Renal cortex interstitium (tissue), 11 donors: ENCODE results near the gene RBPJ. TPM values are rescaled to one million over a fixed set of nuclear protein-coding genes. Genes with fewer than 3 reads are reported as not detected.
A peak's percentile ranks its signal among the peaks of the same experiment; 100 is the strongest.

Source experiments
- DNase-seq, 11 donors: peaks; one replicate each; pipeline ENCODE4 v3.0.0-alpha.2; 2013; ENCODE audit warnings: low read depth in 9 of 11, low spot score in 4 of 11; ENCODE audit errors: extremely low read depth in 1 of 11
- polyA plus RNA-seq, 3 donors: library from polyadenylated mRNA; unstranded; fragments of 120-200 nt; gene quantifications; one replicate each; pipeline ENCODE4 v1.2.1, GENCODE V29; 2013; ENCODE audit not compliant: insufficient read length in 3 of 3

RBPJ gene
- polyA plus RNA-seq, 3 donors = 68.8 to 85.2 (median 79.1) TPM

GRCh38 chr4:26432419-26432818 lies 111.6 kb downstream of the RBPJ start:
- DNase-seq = no peak

GRCh38 chr4:26433556-26433955 lies 112.7 kb downstream of the RBPJ start:
- DNase-seq = no peak

DNA sequence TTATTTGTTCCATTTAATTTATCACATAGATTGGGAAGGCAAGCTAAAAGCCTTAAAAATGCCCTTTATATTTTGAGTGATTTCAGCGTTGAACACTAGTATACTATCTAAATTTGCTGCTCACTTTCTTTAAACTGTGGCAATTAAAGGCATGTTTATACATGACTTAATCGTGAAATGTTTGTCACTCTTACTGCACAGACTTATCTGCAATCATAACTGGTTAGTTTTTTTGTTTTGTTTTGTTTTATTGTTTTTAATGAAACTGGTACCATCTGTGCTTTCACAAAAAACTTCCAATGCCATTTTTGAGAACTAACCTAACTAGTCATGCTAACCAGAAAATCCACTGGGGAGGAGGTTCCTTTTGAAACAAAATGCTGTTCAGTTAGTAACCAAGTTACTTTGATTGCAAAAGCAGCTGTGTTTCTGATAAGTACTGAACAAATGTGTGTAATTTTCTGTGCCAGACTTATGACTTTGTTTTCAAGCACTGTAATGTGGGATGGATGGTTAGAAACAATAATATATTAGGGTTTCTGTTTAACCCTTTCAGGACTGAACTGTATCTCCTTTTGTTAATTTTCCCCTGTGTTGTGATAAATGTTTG lies 113.3 kb downstream of the RBPJ start:
- no peak for DNase-seq

GRCh38 chr4:26441102-26441501 lies 120.3 kb downstream of the RBPJ start:
- DNase-seq = peak in 1 of 11 donors; percentile 14

DNA sequence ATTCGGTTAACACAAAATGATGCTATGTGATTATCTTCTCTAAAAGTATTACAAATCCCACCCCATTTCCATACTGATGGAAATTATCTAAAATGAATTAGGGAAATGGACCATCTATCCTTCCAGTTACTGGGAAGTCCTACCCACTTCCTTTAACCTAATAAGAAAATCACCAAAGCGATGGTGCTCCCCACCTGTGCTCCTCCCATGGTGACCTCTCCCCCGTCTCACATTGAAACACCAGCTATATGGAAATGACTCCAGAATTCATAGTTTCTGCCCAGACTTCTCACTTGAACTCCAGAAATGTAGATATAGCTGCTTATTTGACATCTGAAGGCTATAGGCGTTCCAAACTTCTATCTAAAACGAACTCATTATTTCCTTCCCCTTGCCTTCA lies 121.0 kb downstream of the RBPJ start:
- DNase-seq = no peak

GRCh38 chr4:26447378-26447777 lies 126.6 kb downstream of the RBPJ start:
- no peak for DNase-seq

DNA sequence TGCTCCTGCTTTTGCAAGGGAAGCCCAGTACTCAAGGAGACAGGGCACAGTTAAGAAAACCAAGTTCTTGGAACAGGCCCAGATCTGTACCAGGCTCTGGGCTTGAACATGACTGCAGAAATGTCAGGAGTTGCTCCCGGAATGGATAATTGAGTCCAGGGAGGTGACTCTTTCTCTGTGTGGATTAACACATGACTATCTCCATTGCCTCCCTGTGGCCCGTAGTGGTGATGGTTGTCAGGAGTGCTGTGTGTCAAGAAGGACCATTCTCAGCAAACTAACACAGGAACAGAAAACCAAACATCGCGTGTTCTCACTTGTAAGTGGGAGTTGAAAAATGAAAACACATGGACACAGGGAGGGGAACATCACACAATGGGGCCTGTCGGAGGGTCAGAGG lies 129.6 kb downstream of the RBPJ start:
- no peak for DNase-seq

DNA sequence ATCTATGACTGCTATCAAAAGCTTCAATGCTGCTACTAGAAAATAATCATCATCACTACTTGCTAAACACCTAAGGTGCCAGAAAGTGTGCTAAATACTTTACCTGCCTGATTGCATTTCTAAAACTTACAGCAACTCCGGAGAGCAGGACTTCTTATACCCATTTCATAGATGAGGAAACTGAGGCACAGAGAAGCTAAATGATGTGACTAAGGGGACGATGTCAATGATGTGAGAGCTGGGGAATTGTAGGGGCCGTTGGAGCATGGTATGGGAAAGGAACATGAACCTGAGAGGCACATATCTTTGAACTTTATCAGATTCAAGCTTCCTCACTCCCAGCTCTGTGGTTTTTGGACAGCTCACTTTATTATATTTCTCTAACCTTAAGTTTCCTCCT lies 130.8 kb downstream of the RBPJ start:
- no peak for DNase-seq

DNA sequence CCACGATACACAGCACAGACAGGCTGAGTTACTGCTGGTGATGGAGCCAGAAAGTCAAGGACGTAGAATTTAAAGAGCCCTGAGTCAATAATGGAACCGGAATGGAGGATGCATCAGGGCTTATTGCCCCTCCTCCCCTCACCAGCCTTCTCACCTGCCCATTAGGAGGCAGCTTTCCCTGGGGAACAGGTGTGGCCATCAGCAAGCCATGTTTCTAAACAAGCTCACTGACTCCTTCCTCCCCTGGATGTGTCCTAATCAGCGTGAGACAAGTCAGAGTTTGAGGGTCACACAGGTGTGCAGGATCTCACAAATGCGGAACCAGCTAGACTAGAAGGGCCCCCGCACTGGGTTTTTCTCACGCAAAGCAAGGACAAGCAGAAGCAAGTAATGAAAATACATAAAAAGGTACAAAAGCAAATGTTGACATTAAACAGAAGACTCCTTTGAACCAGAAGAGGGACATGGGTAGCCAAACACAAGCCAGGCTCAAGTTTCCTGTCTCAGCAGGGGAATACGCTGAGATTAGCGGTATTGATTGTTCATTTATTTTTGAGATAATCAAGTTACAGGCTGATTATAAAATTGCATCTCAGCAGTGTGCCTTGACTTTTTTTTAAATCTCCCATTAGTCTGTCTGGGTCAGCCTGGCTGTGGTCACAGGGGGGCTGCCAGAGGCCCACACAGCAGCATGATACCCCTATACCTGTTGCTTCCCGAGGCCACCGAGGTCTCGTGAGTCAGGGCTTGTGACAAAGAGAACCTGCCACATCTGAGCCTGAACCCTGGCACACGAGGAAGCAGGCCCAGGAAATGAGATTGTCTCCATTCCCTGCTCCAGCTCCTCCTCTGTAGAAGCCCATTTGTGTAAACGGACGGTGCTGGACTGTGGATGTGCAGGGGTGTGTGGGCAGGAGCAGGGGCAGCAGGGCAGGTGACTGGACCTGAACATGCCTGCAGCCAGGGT lies 132.0 kb downstream of the RBPJ start:
- no peak for DNase-seq

- no peak for DNase-seq
These were observed 134.1 kb downstream of the RBPJ start for GRCh38 chr4:26454961-26455360.

DNA sequence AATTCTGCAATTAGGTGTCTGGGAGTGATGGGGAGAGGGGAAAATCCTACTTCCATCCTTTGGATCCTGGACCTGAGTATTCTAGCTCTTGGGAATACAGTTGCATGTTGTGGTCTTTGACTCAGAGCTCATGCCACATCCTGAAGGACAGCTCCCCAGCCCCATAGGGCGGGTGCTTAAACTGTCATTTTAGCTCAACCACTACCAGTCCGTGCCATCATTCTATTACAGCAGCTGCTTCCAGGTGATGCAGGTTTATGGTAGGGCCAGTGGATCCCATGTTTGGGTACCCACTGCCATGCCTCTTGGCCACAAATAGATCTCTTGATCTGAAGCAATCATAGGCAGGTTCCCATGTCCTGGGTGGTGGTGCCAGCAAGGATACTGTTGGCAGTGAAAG lies 134.8 kb downstream of the RBPJ start:
- DNase-seq = no peak

DNA sequence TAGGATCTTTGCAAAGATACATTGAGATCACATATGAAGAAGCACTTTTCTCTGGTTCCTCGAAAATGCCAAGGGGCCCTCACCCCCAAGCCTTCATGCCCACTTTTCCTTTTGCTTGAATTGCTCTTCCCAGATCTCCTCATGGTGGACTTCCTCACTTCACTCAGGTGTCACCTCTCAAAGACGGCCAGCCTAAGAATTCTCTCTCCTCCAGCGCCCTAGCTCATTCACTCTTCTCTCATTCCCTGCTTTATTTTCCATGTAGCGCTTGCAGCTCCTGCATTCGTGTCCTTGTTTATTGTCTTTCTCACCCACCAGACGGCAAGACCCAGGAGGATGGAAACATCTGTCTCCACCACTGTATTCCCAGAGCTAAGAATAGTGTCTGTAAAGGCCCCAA lies 136.6 kb downstream of the RBPJ start:
- no peak for DNase-seq

DNA sequence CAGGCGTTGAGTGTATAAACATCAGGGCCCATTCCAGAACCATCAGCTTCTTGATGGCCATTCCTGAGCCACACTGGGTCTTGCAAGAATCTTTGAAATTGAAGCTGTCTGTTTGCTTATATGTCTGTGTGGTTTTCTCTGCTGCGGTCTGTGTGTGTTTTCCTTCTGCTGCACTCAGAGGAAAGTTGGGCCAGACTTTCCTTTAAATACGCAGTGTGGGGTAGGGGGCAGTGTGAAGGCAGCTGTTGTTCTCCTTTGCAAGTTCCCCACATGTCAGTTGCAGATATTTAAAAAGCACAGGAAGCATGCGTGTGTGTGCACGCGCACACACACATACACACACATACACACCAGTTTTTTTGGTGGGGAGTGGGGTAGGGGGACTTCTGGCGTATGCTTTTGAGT lies 137.3 kb downstream of the RBPJ start:
- DNase-seq = no peak

DNA sequence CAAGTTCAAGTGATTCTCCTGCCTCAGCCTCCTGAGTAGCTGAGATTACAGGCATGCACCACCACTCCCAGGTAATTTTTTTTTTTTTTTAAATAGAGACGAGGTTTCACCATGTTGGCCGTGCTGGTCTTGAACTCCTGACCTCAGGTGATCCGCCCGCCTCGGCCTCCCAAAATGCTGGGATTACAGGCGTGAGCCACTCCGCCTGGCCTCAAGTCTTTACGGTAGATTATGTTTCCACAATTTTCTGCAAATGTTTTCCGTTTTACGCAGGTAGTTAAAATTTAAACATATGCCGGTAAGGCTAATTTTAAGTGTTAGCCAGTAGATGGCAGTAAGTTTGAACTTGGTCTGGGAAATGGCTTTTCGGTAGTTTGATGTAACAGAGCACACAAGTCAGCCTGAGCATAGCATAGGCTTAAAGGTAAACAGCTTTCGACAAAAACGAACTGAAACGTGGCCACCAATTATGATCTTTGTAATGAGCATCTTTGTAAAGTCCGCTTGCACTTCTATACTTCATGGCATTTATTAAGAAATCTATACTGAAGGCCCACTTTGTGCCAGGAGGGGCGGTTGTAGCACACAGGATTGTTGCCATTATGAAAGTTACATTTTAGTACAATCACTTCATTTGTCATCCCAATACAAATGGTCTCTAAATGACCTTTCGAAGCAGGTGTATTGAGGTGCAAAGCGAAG lies 138.4 kb downstream of the RBPJ start:
- peak in 7 of 11 donors; percentile 11 to 46 (median 30) for DNase-seq

- DNase-seq = no peak
These were observed 139.1 kb downstream of the RBPJ start for GRCh38 chr4:26459756-26460530.

DNA sequence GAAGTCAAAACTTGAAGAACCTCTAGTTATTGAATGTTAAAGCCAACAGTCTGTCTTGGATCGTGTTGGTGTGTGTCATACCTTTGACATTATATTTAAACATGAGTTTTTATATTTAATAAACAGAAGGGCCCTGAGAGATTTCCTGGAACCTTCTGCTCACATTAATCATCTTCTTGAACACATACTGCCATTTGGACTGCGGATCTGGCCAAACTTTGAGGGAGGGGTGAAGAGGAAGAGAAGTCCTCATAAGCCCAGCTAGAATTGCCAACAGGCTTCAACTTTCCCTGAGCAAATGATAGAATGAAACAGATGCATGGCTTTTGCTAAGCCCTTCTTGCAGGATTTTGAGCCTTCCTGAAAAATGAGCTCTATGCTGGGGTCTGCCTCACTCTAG lies 142.1 kb downstream of the RBPJ start:
- no peak for DNase-seq

- DNase-seq = no peak
These were observed 142.6 kb downstream of the RBPJ start for GRCh38 chr4:26463386-26463785.

DNA sequence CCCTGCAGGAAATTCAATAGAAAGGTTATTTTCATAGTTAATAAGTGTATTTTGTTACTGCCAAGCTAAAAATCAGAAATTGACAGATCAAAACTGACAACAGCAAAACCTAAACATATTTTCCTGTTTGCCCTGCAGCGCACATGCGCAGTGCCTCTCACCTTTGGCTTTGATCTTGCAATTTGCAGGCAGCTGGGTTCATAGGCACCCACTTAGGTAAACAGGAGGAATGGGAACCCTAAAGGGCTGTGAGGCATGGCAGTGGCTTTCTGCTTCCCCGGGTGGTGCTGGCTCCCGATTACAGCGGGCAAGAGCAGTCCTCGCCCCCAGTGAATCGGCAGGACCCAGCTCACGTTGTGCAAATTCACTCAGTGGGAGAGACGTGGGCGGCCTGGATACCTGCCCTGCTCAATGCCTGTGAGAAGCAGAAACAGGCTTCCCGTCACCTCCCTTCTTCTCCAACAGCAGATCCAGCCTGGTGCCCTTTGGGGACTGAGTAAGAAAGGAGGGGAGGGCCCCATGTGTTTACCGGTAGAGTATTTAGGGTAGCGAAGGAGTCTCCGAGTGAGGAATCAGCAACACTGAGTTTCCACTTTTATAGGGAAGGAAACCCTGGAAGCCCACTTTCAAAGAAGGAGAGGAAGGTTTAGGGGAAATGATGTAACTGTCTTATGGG lies 143.7 kb downstream of the RBPJ start:
- DNase-seq = no peak
